Measurements from ENCODE around the gene CADM2. TPM values are rescaled to one million over a fixed set of nuclear protein-coding genes. Genes with fewer than 3 reads are reported as not detected.

Gene CADM2
- total RNA-seq, 1 experiment from 2014 or later = 1.3 TPM

DNA sequence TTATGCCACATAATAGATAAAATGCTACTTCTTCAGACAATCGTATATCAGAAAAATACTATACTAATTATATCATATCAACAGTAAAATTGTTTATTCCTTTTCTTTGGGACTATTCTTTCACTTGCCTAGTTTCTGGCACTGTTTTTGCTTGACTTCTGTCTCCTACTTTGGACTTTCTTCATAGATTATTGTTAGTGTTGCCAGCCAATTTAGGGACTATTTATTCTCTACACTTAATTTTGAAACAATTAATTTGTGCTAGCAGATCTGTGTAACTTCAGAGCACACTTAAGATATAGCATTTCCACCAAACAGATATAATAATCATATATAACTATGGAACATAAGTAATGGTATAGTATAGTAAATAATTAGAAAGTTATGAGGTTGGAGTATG is 305.6 kb downstream of the CADM2 start:
- CTCF ChIA-PET = no interaction called here
- Mint-ChIP-seq H3K36me3 (ENCODE audit: insufficient read depth, unreplicated experiment) (no peaks in the 10 kb centered on the region), H3K4me3 (ENCODE audit: low read depth, unreplicated experiment) (no peak overlapping the region), H3K4me1 (ENCODE audit: low read depth, unreplicated experiment) (no peaks in the 10 kb centered on the region), H3K27me3 (ENCODE audit: unreplicated experiment) (no peaks in the 10 kb centered on the region), H3K9me3 (ENCODE audit: low read depth, unreplicated experiment) (no peaks in the 10 kb centered on the region), H3K27ac (ENCODE audit: unreplicated experiment) (no peak overlapping the region)
- no TSS peak for BruUV-seq (replicated peaks)
- intact Hi-C loops (cut with micrococcal nuclease; ENCODE audit: unreplicated experiment) = no loop called here
- DNase-seq = no peak
- TF ChIP-seq, protein P1, sequence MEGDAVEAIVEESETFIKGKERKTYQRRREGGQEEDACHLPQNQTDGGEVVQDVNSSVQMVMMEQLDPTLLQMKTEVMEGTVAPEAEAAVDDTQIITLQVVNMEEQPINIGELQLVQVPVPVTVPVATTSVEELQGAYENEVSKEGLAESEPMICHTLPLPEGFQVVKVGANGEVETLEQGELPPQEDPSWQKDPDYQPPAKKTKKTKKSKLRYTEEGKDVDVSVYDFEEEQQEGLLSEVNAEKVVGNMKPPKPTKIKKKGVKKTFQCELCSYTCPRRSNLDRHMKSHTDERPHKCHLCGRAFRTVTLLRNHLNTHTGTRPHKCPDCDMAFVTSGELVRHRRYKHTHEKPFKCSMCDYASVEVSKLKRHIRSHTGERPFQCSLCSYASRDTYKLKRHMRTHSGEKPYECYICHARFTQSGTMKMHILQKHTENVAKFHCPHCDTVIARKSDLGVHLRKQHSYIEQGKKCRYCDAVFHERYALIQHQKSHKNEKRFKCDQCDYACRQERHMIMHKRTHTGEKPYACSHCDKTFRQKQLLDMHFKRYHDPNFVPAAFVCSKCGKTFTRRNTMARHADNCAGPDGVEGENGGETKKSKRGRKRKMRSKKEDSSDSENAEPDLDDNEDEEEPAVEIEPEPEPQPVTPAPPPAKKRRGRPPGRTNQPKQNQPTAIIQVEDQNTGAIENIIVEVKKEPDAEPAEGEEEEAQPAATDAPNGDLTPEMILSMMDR (IDR thresholded peaks at IDR 0.05; ENCODE audit: unreplicated experiment) = no peak

DNA sequence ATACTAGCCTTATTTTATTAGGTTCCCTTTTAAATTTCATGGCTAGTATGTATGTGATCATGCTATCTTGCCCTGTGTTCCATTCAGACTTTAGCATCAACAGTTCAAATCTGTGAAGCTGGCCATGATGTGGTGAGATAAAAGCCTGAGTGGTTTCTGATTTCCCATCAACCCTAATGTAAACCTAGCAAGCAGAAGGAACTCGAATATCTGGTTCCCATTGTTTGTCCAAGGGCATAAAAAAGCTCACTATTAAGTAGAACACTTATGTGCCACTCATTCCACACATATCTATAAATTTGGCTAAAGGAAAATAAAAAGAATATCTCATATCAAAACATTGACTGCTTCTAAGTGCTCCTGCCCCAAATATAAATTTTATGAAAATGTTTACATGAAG is 311.7 kb downstream of the CADM2 start:
- intact Hi-C loops (cut with micrococcal nuclease; ENCODE audit: unreplicated experiment) = no loop called here
- Mint-ChIP-seq H3K36me3 (ENCODE audit: insufficient read depth, unreplicated experiment) (no peaks in the 10 kb centered on the region), H3K4me1 (ENCODE audit: low read depth, unreplicated experiment) (no peaks in the 10 kb centered on the region), H3K9me3 (ENCODE audit: low read depth, unreplicated experiment) (no peaks in the 10 kb centered on the region), H3K27ac (ENCODE audit: unreplicated experiment) (no peak overlapping the region), H3K4me3 (ENCODE audit: low read depth, unreplicated experiment) (no peak overlapping the region), H3K27me3 (ENCODE audit: unreplicated experiment) (no peaks in the 10 kb centered on the region)
- CTCF ChIA-PET = no interaction called here
- BruUV-seq (replicated peaks) = no TSS peak
- DNase-seq = no peak
- TF ChIP-seq, protein P1 (IDR thresholded peaks at IDR 0.05; ENCODE audit: unreplicated experiment) = no peak

DNA sequence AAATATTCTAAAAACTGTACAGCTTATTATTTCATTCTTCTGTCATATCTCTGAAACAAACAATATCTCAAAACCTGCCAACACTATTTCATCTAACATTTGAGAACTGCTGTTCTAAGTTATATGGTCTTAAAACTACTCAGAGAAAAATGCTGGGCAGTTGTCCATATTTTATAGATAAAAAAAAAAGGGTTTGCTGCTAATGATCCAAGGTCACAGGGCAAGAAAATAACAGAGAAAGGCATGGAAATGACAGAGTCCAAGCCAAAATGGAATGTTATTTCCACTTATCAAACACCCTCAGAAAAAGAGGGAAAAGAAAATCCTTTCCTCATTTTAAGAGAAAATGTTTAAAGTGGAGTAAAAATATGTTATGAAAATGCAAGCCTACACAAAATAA is 313.1 kb downstream of the CADM2 start:
- no peaks in the 10 kb centered on the region for H3K9me3 Mint-ChIP-seq (ENCODE audit: low read depth, unreplicated experiment)
- no peak for DNase-seq
- intact Hi-C loops (cut with micrococcal nuclease; ENCODE audit: unreplicated experiment) = no loop called here
- H3K4me1 Mint-ChIP-seq (ENCODE audit: low read depth, unreplicated experiment) = no peaks in the 10 kb centered on the region
- BruUV-seq (replicated peaks) = no TSS peak
- no peak overlapping the region for H3K4me3 Mint-ChIP-seq (ENCODE audit: low read depth, unreplicated experiment)
- TF ChIP-seq, protein P1 (IDR thresholded peaks at IDR 0.05; ENCODE audit: unreplicated experiment) = no peak
- no peak overlapping the region for H3K27ac Mint-ChIP-seq (ENCODE audit: unreplicated experiment)
- H3K36me3 Mint-ChIP-seq (ENCODE audit: insufficient read depth, unreplicated experiment) = no peaks in the 10 kb centered on the region
- CTCF ChIA-PET = no interaction called here
- no peaks in the 10 kb centered on the region for H3K27me3 Mint-ChIP-seq (ENCODE audit: unreplicated experiment)

DNA sequence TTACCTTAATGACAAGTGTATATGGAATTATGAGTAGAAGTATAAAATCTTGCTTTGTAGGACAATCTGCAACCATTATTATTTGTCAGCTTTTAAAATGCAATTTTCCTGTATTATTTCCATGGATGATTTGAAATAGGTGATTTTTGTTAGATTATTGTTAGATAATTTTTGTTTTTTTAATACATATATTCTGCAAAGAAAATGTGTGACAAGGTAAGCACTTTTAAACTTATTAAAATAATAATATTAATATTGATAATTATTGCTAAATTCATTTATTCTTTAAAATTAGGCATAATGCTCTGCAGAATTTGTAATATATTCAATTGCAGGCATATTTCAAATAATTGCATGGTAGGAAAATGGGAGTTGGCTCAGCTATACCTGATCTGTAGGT is 329.5 kb downstream of the CADM2 start:
- BruUV-seq (replicated peaks) = no TSS peak
- intact Hi-C loops (cut with micrococcal nuclease; ENCODE audit: unreplicated experiment) = no loop called here
- H3K36me3 Mint-ChIP-seq (ENCODE audit: insufficient read depth, unreplicated experiment) = no peaks in the 10 kb centered on the region
- no peaks in the 10 kb centered on the region for H3K27me3 Mint-ChIP-seq (ENCODE audit: unreplicated experiment)
- TF ChIP-seq, protein P1 (IDR thresholded peaks at IDR 0.05; ENCODE audit: unreplicated experiment) = no peak
- no peak overlapping the region for H3K27ac Mint-ChIP-seq (ENCODE audit: unreplicated experiment)
- no peaks in the 10 kb centered on the region for H3K4me1 Mint-ChIP-seq (ENCODE audit: low read depth, unreplicated experiment)
- CTCF ChIA-PET = no interaction called here
- DNase-seq = no peak
- no peak overlapping the region for H3K4me3 Mint-ChIP-seq (ENCODE audit: low read depth, unreplicated experiment)
- H3K9me3 Mint-ChIP-seq (ENCODE audit: low read depth, unreplicated experiment) = peaks cover 4% of the 10 kb centered on the region

Measured in Calu3 (cell line).